IPS-NIHi11 (cell line): ENCODE data around the gene BOLA1.
"Not testable (repeated sequence)": the region's sequence is repeated elsewhere in the genome, so short reads cannot be mapped to it uniquely, and the experiment has no call there.

ENCODE experiments used
- DNase-seq: peaks from one replicate; pipeline ENCODE4 v3.0.0; 2012; ENCODE audit warnings: mixed read lengths, low spot score

Gene BOLA1

DNA sequence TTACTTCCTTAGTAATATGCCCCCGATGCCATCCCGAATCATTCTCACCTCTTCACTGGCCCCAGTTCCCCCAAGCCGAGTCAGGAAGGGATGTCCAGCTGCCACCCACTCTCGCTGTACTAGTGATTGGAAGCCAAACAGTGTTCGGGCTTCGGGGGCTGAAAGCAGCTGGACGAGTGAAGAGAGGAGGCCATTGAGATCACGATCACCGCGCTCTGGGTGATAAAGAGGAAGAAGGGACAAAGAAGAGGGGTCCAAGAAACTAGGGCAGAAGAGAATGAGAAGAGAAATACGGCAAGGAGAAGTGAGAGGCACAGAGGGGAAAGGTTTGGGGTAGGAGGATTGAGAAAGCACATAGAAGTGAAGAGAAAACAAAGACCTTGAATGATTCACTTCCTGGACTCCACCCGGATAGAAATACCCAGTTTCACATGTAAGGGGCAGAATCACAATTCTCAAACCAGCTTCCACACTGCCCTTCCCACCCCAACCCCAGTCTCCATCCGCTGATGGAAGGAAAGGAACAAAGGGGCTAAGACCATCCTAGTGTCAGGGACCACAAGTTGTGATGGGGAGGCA is 31.9 kb downstream of the BOLA1 start:
- no peak for DNase-seq

DNA sequence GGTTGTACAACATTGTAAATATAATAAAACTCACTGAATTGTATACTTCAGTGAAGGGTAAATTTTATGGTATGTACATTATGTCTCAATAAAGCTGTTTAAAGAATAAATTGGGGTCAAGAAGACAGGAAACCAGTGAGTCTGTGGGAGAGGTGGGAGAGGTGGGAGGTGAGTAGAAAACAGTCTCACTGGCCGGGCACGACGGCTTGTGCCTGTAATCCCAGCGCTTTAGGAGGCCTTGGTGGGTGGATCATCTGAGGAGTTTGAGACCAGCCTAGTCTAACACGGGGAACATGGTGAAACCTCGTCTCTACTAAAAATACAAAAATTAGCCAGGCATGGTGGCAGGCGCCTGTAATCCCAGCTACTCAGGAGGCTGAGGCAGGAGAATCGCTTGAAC is 33.1 kb downstream of the BOLA1 start:
- no peak for DNase-seq

DNA sequence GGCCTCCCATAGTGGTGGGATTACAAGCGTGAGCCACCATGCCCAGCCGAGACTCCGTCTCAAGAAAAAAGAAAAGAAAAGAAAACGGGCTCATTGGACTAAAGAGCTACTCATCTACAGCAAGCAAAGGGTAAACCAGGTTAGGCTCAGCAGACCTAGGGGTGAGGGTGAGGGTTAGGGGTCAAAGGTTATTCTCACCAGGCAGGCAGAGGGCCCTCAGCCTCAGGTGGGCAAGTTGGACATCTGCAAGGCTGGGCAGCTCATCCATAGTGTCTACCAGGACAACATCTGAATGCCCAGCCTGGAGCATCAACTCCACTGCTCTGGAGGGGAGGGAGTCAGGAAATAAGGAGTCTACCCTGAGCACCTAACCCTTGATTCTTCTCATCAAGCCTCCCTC is 33.8 kb downstream of the BOLA1 start:
- DNase-seq, result no peak

DNA sequence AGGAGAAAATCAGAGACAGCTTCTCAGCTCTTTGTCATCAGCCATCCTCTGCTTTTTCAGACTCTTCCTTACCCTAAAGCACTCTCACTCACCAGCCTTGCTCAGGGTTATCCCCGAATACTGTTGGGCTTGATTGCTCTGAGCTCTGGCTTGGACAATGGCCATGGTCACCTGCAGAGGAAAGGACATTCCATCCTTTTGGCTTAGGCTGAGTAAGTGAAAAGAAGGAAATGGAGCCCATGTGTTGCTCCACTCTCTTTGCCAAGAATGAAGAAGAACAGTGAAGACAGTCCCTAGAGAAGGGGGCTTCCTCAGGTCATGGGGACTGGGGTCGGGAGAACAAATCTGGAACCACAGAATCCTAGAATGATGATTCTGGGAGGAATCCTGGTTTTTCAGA is 35.0 kb downstream of the BOLA1 start:
- no peak for DNase-seq

DNA sequence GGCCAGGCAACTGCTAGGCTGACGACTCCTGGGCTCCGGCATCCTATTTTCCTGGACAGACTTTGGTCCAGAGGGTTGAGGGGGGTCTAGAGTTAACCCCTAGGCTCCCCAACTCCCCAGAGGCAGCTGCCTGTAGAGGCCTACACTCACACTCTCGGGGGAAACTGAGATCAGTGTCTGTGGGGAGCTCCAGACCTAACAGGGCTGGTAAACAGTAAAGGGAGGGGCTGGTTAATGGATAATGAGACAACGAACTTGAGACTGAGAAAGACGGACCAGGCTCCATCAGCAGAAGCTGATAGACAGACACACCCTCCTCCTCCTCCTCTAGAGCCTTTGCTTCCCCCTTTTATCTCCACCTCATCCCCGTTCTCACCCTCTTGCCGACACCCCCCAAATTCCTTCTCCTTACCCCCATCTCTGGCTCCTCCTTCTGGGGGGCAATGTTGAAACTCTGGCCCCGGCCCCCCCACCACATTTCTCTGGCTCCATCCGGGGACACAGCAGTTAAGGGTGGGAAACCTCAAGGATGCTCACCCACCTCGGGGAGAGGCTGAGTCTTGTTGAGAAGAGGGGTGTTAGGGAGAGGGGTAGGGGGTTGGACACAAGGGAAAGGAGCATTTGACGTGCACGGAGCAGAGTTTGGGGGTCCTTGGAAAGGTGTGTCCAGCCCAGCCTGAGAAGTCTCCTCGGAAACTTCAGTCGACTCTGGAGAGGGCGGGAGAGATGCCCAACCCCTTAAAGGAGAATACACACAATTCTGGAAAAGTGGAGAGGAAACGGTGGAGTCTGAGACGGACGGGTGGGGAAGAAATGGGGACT is 37.0 kb downstream of the BOLA1 start, which contains the start of gene MTMR11:
Gene MTMR11, minus strand, starts transcription at position 710 of the 822 bp plus-strand sequence. Its CDS starts 232 bp downstream, at position 478.
- DNase-seq, result peak; percentile 63

DNA sequence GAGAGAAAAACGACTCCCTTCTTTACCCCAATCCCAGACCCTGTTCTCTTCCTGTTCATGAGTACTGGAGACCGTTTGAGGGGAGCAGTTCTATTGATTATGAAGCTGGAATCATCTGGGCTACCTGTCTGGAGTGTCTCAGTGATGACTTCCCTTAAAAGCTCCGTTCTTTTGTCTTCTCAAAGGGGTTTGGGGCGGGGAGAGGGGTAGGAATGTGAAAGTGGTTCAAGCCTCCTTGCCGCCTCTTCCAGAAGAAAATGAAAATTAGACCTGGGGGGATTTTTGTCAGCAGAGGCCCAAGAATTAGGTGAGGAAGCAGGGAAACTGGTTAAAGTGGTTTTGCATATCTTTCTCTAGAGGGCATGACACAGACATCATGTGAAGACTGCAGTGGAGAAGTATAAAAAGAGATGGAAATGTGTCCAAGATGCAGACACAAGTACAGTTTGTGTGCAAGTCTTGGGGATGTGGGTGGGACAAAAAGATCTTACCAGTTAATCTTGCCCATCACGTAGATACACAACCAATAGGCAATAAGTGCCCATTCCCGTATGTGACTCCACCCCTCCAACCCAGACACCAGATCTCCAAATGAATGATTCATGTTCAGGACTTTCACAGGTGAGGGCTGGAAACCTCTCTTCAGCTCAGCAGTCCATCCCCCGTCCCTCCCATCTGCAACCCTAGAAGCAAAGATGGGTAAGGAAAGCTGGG is 37.8 kb downstream of the BOLA1 start:
- peak; percentile 56 for DNase-seq

DNA sequence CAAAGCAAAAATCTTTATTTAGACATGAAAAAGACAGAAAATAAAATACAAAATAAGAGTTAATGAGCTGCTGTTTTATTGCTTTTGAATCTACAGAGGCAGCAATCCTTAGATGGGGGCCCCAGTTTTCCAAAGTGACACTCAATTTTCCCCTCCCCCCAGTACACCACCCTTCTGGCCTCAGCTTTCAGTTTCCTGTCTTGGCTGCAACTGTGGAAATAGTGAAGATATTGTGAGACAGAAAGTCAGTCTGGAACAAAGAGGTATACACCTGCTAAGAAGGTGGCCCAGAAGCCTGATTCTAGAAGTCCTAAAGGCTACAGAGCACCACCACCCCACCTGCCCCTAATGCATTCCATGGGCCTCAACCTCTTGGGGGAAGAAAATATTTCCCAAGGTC is 38.4 kb downstream of the BOLA1 start:
- DNase-seq, result no peak

DNA sequence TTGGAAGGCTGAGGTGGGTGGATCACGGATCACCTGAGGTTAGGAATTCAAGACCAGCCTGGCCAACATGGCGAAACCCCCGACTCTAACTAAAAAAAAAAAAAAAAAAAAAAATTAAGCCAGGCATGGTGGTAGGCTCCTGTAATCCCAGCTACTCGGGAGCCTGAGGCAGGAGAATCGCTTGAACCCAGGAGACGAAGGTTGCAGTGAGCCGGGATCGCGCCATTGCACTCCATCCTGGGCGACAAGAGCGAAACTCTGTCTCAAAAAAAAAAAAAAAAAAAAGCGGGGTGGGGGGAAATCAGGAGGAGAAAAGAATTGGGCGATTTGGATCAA is 39.3 kb downstream of the BOLA1 start:
- not testable (repeated sequence) for DNase-seq

DNA sequence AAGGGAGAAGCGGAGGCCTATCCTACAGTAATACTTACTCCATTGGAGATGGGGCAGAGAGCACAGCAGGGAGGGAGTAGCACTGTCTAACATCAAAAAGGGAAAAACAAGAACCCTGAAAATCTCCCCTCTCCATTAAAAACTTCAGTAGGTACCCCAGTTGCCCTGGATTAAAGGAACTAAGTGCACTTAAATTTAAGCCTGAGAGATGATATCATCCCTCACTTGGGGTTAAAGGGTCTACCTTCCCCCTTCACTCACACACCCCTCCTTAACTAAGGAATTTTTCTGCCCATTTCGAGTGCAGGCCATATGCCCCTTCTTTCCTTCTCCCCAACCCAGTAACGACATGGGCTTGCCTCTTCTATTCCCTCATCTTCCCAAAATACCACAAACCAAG is 41.1 kb downstream of the BOLA1 start:
- DNase-seq, result no peak

DNA sequence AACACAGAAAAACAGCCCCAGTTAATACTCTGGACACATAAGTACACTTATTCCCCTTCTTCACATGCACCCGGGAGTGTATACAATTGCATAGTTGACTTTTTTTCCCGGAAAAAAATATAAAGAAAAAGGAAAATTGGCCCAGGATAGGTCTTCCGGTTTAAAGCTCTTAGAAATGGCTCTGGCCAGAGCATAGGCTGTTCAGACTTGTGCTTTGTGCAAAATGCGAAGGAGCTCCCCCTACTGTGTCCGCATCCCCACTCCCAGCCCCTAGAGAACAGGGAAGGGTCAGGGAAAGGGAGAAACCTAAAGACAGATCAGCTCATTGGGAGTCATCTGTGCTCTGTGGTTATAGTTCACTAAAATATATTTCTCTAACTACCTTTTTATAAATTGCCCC is 42.8 kb downstream of the BOLA1 start:
- DNase-seq, result peak; percentile 77

DNA sequence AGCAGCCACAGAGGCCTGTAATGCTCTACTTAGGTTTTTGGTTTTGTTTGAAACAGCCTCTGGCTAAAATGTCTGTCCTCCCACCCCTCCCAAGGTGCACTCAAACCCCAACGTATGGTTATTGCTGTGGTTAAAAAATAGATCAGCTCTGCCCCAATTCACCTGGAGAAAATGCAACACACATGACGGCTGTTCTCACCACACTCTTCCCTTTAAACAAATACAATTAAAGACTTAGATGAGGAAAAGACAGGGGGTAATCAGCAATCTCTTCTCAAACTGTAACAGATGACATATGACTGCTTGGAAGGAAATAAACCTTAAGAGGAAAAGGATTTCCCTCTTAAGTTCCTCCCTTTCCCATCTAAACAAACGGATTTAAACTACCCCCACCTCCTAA is 43.5 kb downstream of the BOLA1 start:
- DNase-seq, result no peak

DNA sequence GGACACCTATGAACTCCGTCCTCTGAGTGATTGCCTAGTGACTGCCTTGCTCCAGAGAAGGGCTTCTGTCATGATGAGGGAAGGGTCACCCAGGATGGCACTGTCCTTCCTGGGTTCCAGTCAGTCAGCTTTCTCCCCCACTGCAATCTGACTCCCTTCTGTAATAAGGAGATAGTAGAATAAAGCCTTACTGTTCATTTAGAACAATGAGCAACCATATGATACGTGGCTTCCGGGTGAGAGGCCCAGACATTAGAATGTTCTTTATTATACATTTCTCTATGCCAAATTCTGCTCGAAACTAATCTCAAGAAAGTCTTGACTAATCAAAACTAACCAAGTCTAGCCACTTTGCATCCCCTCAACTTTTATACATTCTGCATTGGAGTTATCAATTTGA is 45.8 kb downstream of the BOLA1 start:
- no peak for DNase-seq

DNA sequence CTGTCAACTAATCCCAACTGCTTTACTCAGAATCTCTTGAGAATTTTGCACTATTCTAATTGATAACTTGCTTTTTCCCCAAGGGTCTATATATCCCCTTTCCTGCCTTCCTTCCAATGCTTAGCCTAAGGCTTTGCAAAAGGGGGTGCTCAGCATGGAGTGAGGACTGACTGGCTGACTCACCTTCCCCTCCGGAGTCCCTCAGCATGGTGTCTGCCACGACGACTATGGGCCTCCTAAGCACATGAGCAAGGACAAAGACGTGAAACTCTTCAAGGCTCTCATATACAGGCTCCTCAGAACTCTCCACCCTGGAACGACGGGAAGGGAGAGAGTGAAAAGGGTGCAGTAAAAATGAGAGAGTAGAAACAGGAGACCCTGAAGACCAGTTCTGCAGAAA is 50.5 kb downstream of the BOLA1 start:
- DNase-seq, result no peak
